Measurements from ENCODE around the gene DLST. TPM values are rescaled to one million over a fixed set of nuclear protein-coding genes. Genes with fewer than 3 reads are reported as not detected.

DLST gene
- total and polyA plus RNA-seq, 3 donors from 2014 or later: 82.0 to 98.1 (median 82.8) TPM

DNA sequence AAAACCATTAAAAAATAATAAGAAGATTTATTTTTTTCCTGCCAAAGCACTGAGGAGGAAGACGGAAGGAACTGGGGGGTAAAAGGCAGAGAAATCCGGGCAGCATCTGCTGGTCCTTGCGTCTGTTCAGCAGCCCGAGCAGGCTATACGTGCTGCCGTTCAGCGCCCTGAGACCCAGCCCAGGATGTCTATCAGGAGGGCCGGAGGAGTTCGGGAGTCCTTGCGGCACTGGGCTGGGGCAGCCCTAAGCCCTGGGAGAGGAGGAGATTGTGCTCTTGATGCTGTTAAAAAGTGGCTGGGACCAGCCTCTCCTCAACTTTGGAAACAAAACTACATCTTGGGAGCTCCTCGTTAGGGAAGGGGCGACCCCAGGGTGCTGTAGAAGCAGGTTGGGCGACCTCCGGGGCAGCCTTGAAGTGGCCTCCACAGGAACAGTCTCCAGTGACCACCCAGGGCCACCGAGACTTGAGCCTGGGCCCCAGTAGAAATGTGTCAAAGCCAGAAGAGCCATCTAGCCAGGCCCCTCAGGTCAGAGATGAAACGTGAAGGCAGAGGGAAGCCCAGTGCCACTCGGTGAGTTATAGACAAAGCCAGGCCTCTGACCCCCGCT lies 59.3 kb downstream of the DLST start:
- no peaks in the 10 kb centered on the region for H3K9me3 ChIP-seq
- H3K4me1 ChIP-seq: peaks cover 23% of the 10 kb centered on the region
- H3K36me3 ChIP-seq (ENCODE audit: low read depth, missing control alignments): no peaks in the 10 kb centered on the region
- DNase-seq: no peak
- H3K27me3 ChIP-seq: no peaks in the 10 kb centered on the region
- no peak overlapping the region for H3K4me3 ChIP-seq
- intact Hi-C loops (cut with DNase I; ENCODE audit: low total_unique reads): loop anchor here (10.0 kb wide), 1 partner anchor 124 kb away; the partner anchor contains the start of genes ACYP1 and ZC2HC1C
- 84 to 85% methylated on average over 17 to 18 of the region's 18 CpGs for WGBS, 2 donors
- H3K27ac ChIP-seq: peak overlapping the region; percentile 58 to 76
- TF ChIP-seq, protein P1, sequence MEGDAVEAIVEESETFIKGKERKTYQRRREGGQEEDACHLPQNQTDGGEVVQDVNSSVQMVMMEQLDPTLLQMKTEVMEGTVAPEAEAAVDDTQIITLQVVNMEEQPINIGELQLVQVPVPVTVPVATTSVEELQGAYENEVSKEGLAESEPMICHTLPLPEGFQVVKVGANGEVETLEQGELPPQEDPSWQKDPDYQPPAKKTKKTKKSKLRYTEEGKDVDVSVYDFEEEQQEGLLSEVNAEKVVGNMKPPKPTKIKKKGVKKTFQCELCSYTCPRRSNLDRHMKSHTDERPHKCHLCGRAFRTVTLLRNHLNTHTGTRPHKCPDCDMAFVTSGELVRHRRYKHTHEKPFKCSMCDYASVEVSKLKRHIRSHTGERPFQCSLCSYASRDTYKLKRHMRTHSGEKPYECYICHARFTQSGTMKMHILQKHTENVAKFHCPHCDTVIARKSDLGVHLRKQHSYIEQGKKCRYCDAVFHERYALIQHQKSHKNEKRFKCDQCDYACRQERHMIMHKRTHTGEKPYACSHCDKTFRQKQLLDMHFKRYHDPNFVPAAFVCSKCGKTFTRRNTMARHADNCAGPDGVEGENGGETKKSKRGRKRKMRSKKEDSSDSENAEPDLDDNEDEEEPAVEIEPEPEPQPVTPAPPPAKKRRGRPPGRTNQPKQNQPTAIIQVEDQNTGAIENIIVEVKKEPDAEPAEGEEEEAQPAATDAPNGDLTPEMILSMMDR (IDR thresholded peaks at IDR 0.05): no peak
- no peak for TF ChIP-seq POLR2A (IDR thresholded peaks at IDR 0.05)

- TF ChIP-seq, protein P1 (IDR thresholded peaks at IDR 0.05): no peak
- TF ChIP-seq POLR2A (IDR thresholded peaks at IDR 0.05): no peak
- no peaks in the 10 kb centered on the region for H3K9me3 ChIP-seq
- no peaks in the 10 kb centered on the region for H3K27me3 ChIP-seq
- H3K4me3 ChIP-seq: no peak overlapping the region
- WGBS, 2 donors: 57 to 66% methylated on average over 13 of the region's 13 CpGs
- no peaks in the 10 kb centered on the region for H3K36me3 ChIP-seq (ENCODE audit: low read depth, missing control alignments)
- intact Hi-C loops (cut with DNase I; ENCODE audit: low total_unique reads): loop anchor here (10.0 kb wide), 1 partner anchor 123 kb away; the partner anchor contains the start of genes ACYP1 and ZC2HC1C
- peak overlapping the region; percentile 58 to 76 for H3K27ac ChIP-seq
- H3K4me1 ChIP-seq: peaks cover 28% of the 10 kb centered on the region
- DNase-seq: peak; percentile 42
These were observed 60.0 kb downstream of the DLST start for GRCh38 chr14:74941676-74942097.

GRCh38 chr14:74942181-74942580 lies 60.5 kb downstream of the DLST start:
- H3K36me3 ChIP-seq (ENCODE audit: low read depth, missing control alignments): no peaks in the 10 kb centered on the region
- no peaks in the 10 kb centered on the region for H3K9me3 ChIP-seq
- H3K4me1 ChIP-seq: peaks cover 28% of the 10 kb centered on the region
- intact Hi-C loops (cut with DNase I; ENCODE audit: low total_unique reads): loop anchor here (10.0 kb wide), 1 partner anchor 123 kb away; the partner anchor contains the start of genes ACYP1 and ZC2HC1C
- no peaks in the 10 kb centered on the region for H3K27me3 ChIP-seq
- TF ChIP-seq, protein P1 (IDR thresholded peaks at IDR 0.05): no peak
- no peak for TF ChIP-seq POLR2A (IDR thresholded peaks at IDR 0.05)
- WGBS, 2 donors: 88% methylated on average over 8 to 12 of the region's 12 CpGs
- no peak overlapping the region for H3K4me3 ChIP-seq
- H3K27ac ChIP-seq: peak overlapping the region in 1 of 2 donors; percentile 76
- no peak for DNase-seq

DNA sequence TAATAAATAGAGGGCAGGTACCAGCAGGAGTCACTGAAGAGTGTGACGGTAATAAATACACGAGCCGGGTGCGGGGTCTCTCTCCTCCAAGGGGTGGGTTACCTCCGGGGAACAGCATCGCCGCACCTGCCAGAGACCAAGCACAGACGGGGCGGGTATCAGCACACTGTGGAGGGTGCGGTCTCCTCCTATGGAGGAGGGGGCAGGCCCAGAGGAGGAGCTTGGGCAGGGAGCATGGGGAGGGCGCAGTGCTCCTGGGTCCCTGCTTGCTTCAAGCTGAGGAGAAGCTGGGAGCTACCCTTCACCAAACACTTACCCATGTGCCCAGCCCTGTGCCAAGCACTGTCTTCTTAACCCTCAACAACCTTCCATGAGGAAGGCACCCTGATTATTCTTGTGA lies 60.9 kb downstream of the DLST start:
- Histone ChIP-seq H3K9me3 (no peaks in the 10 kb centered on the region), H3K36me3 (ENCODE audit: low read depth, missing control alignments) (no peaks in the 10 kb centered on the region), H3K4me3 (no peak overlapping the region), H3K4me1 (peaks cover 28% of the 10 kb centered on the region), H3K27me3 (no peaks in the 10 kb centered on the region), H3K27ac (peak overlapping the region in 1 of 2 donors; percentile 76)
- no peak for DNase-seq
- intact Hi-C loops (cut with DNase I; ENCODE audit: low total_unique reads): loop anchor here (10.0 kb wide), 1 partner anchor 122 kb away; the partner anchor contains the start of genes ACYP1 and ZC2HC1C
- WGBS, 2 donors: 90 to 91% methylated on average over 11 of the region's 11 CpGs
- no peak for TF ChIP-seq POLR2A (IDR thresholded peaks at IDR 0.05)
- TF ChIP-seq, protein P1 (IDR thresholded peaks at IDR 0.05): no peak
